NCI-H524 treated with DMSO at 0.1 percent for 48 hours (cell line): ENCODE data around the gene ICAM3.

Experiments used
- DNase-seq: peaks from one replicate; lab custom pipeline; 2025; lab: John Stamatoyannopoulos, UW

The ICAM3 gene

GRCh38 chr19:10291554-10292205 lies 47.7 kb downstream of the ICAM3 start:
- no peak for DNase-seq

GRCh38 chr19:10290876-10291553 lies 48.4 kb downstream of the ICAM3 start:
- DNase-seq, result no peak

GRCh38 chr19:10290357-10290875 lies 49.0 kb downstream of the ICAM3 start:
- DNase-seq, result no peak

GRCh38 chr19:10289836-10290356 lies 49.5 kb downstream of the ICAM3 start, which contains the start of gene ICAM5:
ICAM5 (plus strand) TSS chr19:10289952; CDS start chr19:10290044, 92 bp downstream.
- DNase-seq, result no peak

- peak; percentile 37 for DNase-seq
These were observed 50.1 kb downstream of the ICAM3 start for GRCh38 chr19:10289167-10289835.

- DNase-seq, result peak; percentile 44
These were observed 50.7 kb downstream of the ICAM3 start for GRCh38 chr19:10288662-10289166.

- no peak for DNase-seq
These were observed 52.4 kb downstream of the ICAM3 start, which contains the start of gene ICAM4 for GRCh38 chr19:10286803-10287737. ICAM4 (plus strand) TSS chr19:10286955; CDS start chr19:10287013, 58 bp downstream.

GRCh38 chr19:10285393-10285792 lies 54.0 kb downstream of the ICAM3 start:
- no peak for DNase-seq

- DNase-seq, result no peak
These were observed 54.5 kb downstream of the ICAM3 start for GRCh38 chr19:10284960-10285278.

- no peak for DNase-seq
These were observed 55.1 kb downstream of the ICAM3 start for GRCh38 chr19:10284065-10284959.
